ENCODE measurements around the gene NSUN6. TPM values are rescaled to one million over a fixed set of nuclear protein-coding genes. Genes with fewer than 3 reads are reported as not detected.

NSUN6 gene
- total RNA-seq, 1 experiment from 2014 or later: 12.5 TPM

DNA sequence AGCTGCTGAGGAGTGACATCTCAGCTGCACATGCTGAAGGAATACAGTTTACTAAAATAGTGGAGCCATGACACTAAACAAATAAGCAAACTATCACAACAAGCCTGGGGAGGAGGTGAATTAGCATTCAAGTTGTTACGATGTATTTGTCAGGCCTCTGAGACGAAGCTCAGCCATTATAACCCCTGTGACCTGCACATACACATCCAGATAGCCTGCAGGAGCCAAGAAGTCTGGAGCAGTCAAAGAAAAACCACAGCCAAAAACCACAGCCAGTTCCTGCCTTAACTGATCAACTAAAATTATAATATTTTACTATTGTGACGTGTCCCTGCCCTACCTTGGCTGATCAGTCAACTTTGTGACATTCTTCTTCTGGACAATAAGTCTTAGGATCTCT is 68.6 kb downstream of the NSUN6 start:
- RAD21 ChIA-PET (ENCODE audit: low non-redundant PET in 1 of 2, low total read pairs in 2 of 2, uncharacterized antibody in 2 of 2, unreplicated experiment in 2 of 2): no interaction called here
- H3K4me3 ChIP-seq (replicated peaks in 1 of 2; ENCODE audit: low read depth in 1 of 2, low read length in 2 of 2): no peak overlapping the region
- ATAC-seq (no peak), DNase-seq (ENCODE audit: low read depth, low spot score) (no peak)
- H3K9me3 ChIP-seq (ENCODE audit: control insufficient read depth in 1 of 2, insufficient read depth in 1 of 2, low read depth in 1 of 2, low read length in 2 of 2): peaks cover 0 to 3% of the 10 kb centered on the region in 2 experiments; a peak in 1 of 4 replicates
- H3K9me2 ChIP-seq (ENCODE audit: insufficient read depth): no peaks in the 10 kb centered on the region
- no peak overlapping the region for H3K9ac ChIP-seq (ENCODE audit: low read length)
- H4K20me1 ChIP-seq (ENCODE audit: insufficient read depth): no peaks in the 10 kb centered on the region
- TF ChIP-seq, protein P1, sequence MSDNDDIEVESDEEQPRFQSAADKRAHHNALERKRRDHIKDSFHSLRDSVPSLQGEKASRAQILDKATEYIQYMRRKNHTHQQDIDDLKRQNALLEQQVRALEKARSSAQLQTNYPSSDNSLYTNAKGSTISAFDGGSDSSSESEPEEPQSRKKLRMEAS (IDR thresholded peaks at IDR 0.05): no peak
- TF ChIP-seq, protein P2, sequence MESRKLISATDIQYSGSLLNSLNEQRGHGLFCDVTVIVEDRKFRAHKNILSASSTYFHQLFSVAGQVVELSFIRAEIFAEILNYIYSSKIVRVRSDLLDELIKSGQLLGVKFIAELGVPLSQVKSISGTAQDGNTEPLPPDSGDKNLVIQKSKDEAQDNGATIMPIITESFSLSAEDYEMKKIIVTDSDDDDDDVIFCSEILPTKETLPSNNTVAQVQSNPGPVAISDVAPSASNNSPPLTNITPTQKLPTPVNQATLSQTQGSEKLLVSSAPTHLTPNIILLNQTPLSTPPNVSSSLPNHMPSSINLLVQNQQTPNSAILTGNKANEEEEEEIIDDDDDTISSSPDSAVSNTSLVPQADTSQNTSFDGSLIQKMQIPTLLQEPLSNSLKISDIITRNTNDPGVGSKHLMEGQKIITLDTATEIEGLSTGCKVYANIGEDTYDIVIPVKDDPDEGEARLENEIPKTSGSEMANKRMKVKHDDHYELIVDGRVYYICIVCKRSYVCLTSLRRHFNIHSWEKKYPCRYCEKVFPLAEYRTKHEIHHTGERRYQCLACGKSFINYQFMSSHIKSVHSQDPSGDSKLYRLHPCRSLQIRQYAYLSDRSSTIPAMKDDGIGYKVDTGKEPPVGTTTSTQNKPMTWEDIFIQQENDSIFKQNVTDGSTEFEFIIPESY (IDR thresholded peaks at IDR 0.05; ENCODE audit: extremely low read depth, insufficient replicate concordance, low read length): no peak
- TF ChIP-seq EZH2 (IDR thresholded peaks at IDR 0.05): no peak
- TF ChIP-seq SP1 (IDR thresholded peaks at IDR 0.05; ENCODE audit: low read depth): no peak
- no peak for TF ChIP-seq FOSL1 (IDR thresholded peaks at IDR 0.05; ENCODE audit: low read depth)
- TF ChIP-seq TCF7L2 (IDR thresholded peaks at IDR 0.05; ENCODE audit: borderline replicate concordance, extremely low read depth, insufficient read depth, insufficient read length): no peak
- TF ChIP-seq, protein P3, sequence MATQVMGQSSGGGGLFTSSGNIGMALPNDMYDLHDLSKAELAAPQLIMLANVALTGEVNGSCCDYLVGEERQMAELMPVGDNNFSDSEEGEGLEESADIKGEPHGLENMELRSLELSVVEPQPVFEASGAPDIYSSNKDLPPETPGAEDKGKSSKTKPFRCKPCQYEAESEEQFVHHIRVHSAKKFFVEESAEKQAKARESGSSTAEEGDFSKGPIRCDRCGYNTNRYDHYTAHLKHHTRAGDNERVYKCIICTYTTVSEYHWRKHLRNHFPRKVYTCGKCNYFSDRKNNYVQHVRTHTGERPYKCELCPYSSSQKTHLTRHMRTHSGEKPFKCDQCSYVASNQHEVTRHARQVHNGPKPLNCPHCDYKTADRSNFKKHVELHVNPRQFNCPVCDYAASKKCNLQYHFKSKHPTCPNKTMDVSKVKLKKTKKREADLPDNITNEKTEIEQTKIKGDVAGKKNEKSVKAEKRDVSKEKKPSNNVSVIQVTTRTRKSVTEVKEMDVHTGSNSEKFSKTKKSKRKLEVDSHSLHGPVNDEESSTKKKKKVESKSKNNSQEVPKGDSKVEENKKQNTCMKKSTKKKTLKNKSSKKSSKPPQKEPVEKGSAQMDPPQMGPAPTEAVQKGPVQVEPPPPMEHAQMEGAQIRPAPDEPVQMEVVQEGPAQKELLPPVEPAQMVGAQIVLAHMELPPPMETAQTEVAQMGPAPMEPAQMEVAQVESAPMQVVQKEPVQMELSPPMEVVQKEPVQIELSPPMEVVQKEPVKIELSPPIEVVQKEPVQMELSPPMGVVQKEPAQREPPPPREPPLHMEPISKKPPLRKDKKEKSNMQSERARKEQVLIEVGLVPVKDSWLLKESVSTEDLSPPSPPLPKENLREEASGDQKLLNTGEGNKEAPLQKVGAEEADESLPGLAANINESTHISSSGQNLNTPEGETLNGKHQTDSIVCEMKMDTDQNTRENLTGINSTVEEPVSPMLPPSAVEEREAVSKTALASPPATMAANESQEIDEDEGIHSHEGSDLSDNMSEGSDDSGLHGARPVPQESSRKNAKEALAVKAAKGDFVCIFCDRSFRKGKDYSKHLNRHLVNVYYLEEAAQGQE (IDR thresholded peaks at IDR 0.05; ENCODE audit: low read depth): no peak
- no peaks in the 10 kb centered on the region; a peak in 1 of 4 replicates for H3K36me3 ChIP-seq (ENCODE audit: control insufficient read depth in 1 of 2, insufficient read depth in 2 of 2, low read length in 2 of 2)
- CTCF ChIA-PET: no interaction called here
- no peaks in the 10 kb centered on the region for H3K27me3 ChIP-seq (ENCODE audit: insufficient read depth, low read length)
- no peak overlapping the region for H2AFZ ChIP-seq (ENCODE audit: low read depth, low read length, poor library complexity, severe bottlenecking)
- H3K4me1 ChIP-seq (ENCODE audit: control insufficient read depth in 1 of 2, insufficient read depth in 2 of 2, low read length in 2 of 2): no peaks in the 10 kb centered on the region
- POLR2A ChIA-PET: no interaction called here
- no peaks in the 10 kb centered on the region for H3K79me2 ChIP-seq (ENCODE audit: insufficient read depth, low read length)
- H3K4me2 ChIP-seq (ENCODE audit: low read length): no peak overlapping the region
- intact Hi-C loops (cut with micrococcal nuclease): no loop called here
- BruUV-seq (replicated peaks): no TSS peak
- no peak overlapping the region for H3K27ac ChIP-seq (ENCODE audit: low read depth, low read length)
